Heart left ventricle (tissue), 16 donors: Measurements from ENCODE around the gene CSMD2. TPM values are rescaled to one million over a fixed set of nuclear protein-coding genes. Genes with fewer than 3 reads are reported as not detected.

Source experiments
- ATAC-seq, 4 donors: fragments of 200-7000 bp; cut with Tn5 transposase; one replicate each; pipeline ENCODE4 v1.9.1; 2020 to 2022; ENCODE audit warnings: moderate library complexity in 4 of 4, mild to moderate bottlenecking in 3 of 4, moderate number of reproducible peaks in 1 of 4
- DNase-seq, 5 donors: peaks; one replicate each; pipeline ENCODE4 v3.0.0-alpha.2; 2020
- H3K27ac ChIP-seq, 12 donors: fragments of 200-600 bp; sonication (generic) in 4 of 12; one replicate each; pipeline versions ENCODE4 v1.5.0 to v1.8.0; 2016 to 2022; ENCODE audit warnings: mild to moderate bottlenecking in 2 of 12
- H3K27me3 ChIP-seq, 9 donors: fragments of 200-600 bp; sonication (generic) in 2 of 9; one replicate each; pipeline versions ENCODE4 v1.5.1 to v1.8.0; 2016 to 2022; ENCODE audit warnings: mild to moderate bottlenecking in 3 of 9
- H3K36me3 ChIP-seq, 9 donors: fragments of 200-600 bp; sonication (generic) in 2 of 9; one replicate each; pipeline versions ENCODE4 v1.5.0 to v1.8.0; 2018 to 2022; ENCODE audit warnings: mild to moderate bottlenecking in 2 of 9
- H3K4me1 ChIP-seq, 12 donors: fragments of 200-600 bp; sonication (generic) in 4 of 12; one replicate each; pipeline versions ENCODE4 v1.5.0 to v1.8.0; 2016 to 2022; ENCODE audit warnings: mild to moderate bottlenecking in 3 of 12
- H3K4me3 ChIP-seq, 12 donors: fragments of 200-600 bp; sonication (generic) in 4 of 12; one replicate each; pipeline versions ENCODE4 v1.5.0 to v1.8.0; 2017 to 2022; ENCODE audit warnings: mild to moderate bottlenecking in 9 of 12, moderate library complexity in 4 of 12
- H3K9me3 ChIP-seq, 12 donors: fragments of 200-600 bp; sonication (generic) in 4 of 12; one replicate each; pipeline versions ENCODE4 v1.5.0 to v1.8.0; 2016 to 2022; ENCODE audit warnings: mild to moderate bottlenecking in 1 of 12
- CTCF ChIP-seq, 12 donors: fragments of 200-600 bp; sonication (generic) in 4 of 12; IDR thresholded peaks; one replicate each; pipeline versions ENCODE4 v1.5.0 to v1.8.0; 2018 to 2022; ENCODE audit warnings: antibody characterized with exemption in 12 of 12, mild to moderate bottlenecking in 5 of 12
- POLR2A ChIP-seq, 2 donors: fragments of 450-650 bp; IDR thresholded peaks; one replicate each; pipeline ENCODE4 v1.6.1; 2017; ENCODE audit warnings: antibody characterized with exemption in 2 of 2, mild to moderate bottlenecking in 2 of 2, moderate library complexity in 2 of 2
- WGBS, 4 donors: extraction: QIAGEN DNeasy Blood & Tissue Kit in 2 of 4; methylation state at CpG; one replicate each; pipeline versions ENCODE4 v1.1.5 to v1.1.7; 2013 to 2018; 5-methylcytosine and 5-hydroxymethylcytosine counted together
- intact Hi-C, 10 donors: fragments of 100-400 bp; cut with DNase I; formaldehyde crosslinking; loops; one replicate each; pipeline versions ENCODE4 v1.11.1 to v1.14.2; 2022
- polyA plus RNA-seq, 2 donors: library from polyadenylated mRNA; stranded (reverse); fragments of 200-250 nt; gene quantifications; one replicate each; pipeline ENCODE4 v1.2.3, GENCODE V29; 2013
- total RNA-seq, 9 donors: library from RNA; depleted of rRNA in 2 of 9; stranded (reverse); fragments of >200 nt in 2 of 9; fragmentation: NEBNext Ultra II Directional in 3 of 9; extraction: Animal tissue kit (Norgen Biotek cat#: 25700) in 3 of 9; gene quantifications; one replicate each; pipeline versions ENCODE4 v1.1.0 to v1.2.4, GENCODE V29; 2016 to 2023
- donor health status: ischemic (EF 13 %, LVEDD 7.1; RV severe dilation, severe dysfunction).
- donor health status: healthy with polysubstance abuse.
- donor health status: DM: no; HTN: yes; CAD: no.
- donor health status: DM: no; HTN: no; CAD: no.
- donor health status: ischemic (EF 25% LVEDD 6.9; RV normal size, moderate dysfunction).
- donor health status: ischemic (EF 25% LVEDD 5.7; RV mildly dilated, moderate dysfunction).
- donor health status: healthy.
- donor health status: DM: yes; HTN: yes; CAD: no.
- donor health status: ischemic (EF 35%, LVEDD 5.7; RV mildly dilated, moderate dysfunction).
- donor health status: nonischemic (EF 11% LVEDD 7.7; RV severe dilation, severe dysfunction).
- donor health status: DM: yes; HTN: yes; CAD: no.
- donor health status: PGD.
- donor health status: ischemic (EF 29% LVEDD 5.4; RV normal size, mild dysfunction).
- donor health status: nonischemic (EF 23%, LVEDD 6.1; RV moderate dilation, normal function).

The CSMD2 gene
- total and polyA plus RNA-seq, 11 donors: 0.02 to 0.79 (median 0.22) TPM

- Histone ChIP-seq H3K36me3 (no peaks in the 10 kb centered on the region), H3K27ac (no peak overlapping the region), H3K9me3 (no peaks in the 10 kb centered on the region), H3K4me3 (no peak overlapping the region), H3K4me1 (no peaks in the 10 kb centered on the region), H3K27me3 (peaks cover 0 to 26% (median 0%) of the 10 kb centered on the region in 9 donors)
- 58 to 71% (median 65%) methylated on average over 4 of the region's 4 CpGs for WGBS, 4 donors
- intact Hi-C loops: no loop called here
- ATAC-seq (no peak), DNase-seq (no peak)
- TF ChIP-seq CTCF (IDR thresholded peaks at IDR 0.05) (no peak), POLR2A (IDR thresholded peaks at IDR 0.05) (no peak)
Observed at GRCh38 chr1:33777337-33777736, 387.7 kb downstream of the CSMD2 start.

- 38 to 47% (median 40%) methylated on average over 2 of the region's 2 CpGs for WGBS, 4 donors
- Histone ChIP-seq H3K9me3 (no peaks in the 10 kb centered on the region), H3K27me3 (peaks cover 0 to 11% (median 0%) of the 10 kb centered on the region in 9 donors), H3K4me1 (no peaks in the 10 kb centered on the region), H3K4me3 (no peak overlapping the region), H3K36me3 (no peaks in the 10 kb centered on the region), H3K27ac (no peak overlapping the region)
- TF ChIP-seq CTCF (IDR thresholded peaks at IDR 0.05) (no peak), POLR2A (IDR thresholded peaks at IDR 0.05) (no peak)
- intact Hi-C loops: no loop called here
- ATAC-seq: no peak
- DNase-seq: no peak
Observed at GRCh38 chr1:33768821-33769220, 396.2 kb downstream of the CSMD2 start.

- TF ChIP-seq POLR2A (IDR thresholded peaks at IDR 0.05): no peak
- TF ChIP-seq CTCF (IDR thresholded peaks at IDR 0.05): no peak
- intact Hi-C loops: no loop called here
- DNase-seq (no peak), ATAC-seq (no peak)
- Histone ChIP-seq H3K4me1 (peaks cover 0 to 6% (median 0%) of the 10 kb centered on the region in 12 donors), H3K27me3 (peaks cover 0 to 6% (median 0%) of the 10 kb centered on the region in 9 donors), H3K4me3 (no peak overlapping the region), H3K27ac (no peak overlapping the region), H3K9me3 (no peaks in the 10 kb centered on the region), H3K36me3 (no peaks in the 10 kb centered on the region)
- WGBS, 4 donors: 33 to 45% (median 40%) methylated on average over 2 of the region's 2 CpGs
Observed at GRCh38 chr1:33768106-33768505, 396.9 kb downstream of the CSMD2 start.

GRCh38 chr1:33764149-33764548 lies 400.9 kb downstream of the CSMD2 start:
- Histone ChIP-seq H3K36me3 (no peaks in the 10 kb centered on the region), H3K4me3 (no peak overlapping the region), H3K4me1 (peaks cover 0 to 20% (median 0%) of the 10 kb centered on the region in 12 donors), H3K27me3 (no peaks in the 10 kb centered on the region), H3K27ac (no peak overlapping the region), H3K9me3 (no peaks in the 10 kb centered on the region)
- TF ChIP-seq CTCF (IDR thresholded peaks at IDR 0.05): no peak
- intact Hi-C loops: no loop called here
- DNase-seq (no peak), ATAC-seq (no peak)
- 68 to 79% (median 73%) methylated on average over 4 of the region's 4 CpGs for WGBS, 4 donors
